ENCODE measurements around the gene C2CD5. TPM values are rescaled to one million over a fixed set of nuclear protein-coding genes. Genes with fewer than 3 reads are reported as not detected.
A peak's percentile ranks its signal among the peaks of the same experiment; 100 is the strongest.

The C2CD5 gene
- total and polyA plus RNA-seq, 7 experiments from 2014 or later: 13.2 to 58.9 (median 36.5) TPM

- ATAC-seq: no peak
- DNase-seq: no peak
- Histone ChIP-seq H3K4me3 (ENCODE audit: low read length) (no peak overlapping the region), H3K36me3 (ENCODE audit: control insufficient read depth in 2 of 3, insufficient read depth in 3 of 3, low read length in 3 of 3) (peaks cover 0 to 25% (median 4%) of the 10 kb centered on the region in 3 experiments), H3K9me3 (ENCODE audit: control insufficient read depth in 2 of 3, low read length in 3 of 3) (no peaks in the 10 kb centered on the region), H3K27me3 (ENCODE audit: control insufficient read depth in 2 of 2, insufficient read depth in 2 of 2, low read length in 2 of 2) (no peaks in the 10 kb centered on the region), H3K4me1 (ENCODE audit: control insufficient read depth in 2 of 2, insufficient read depth in 2 of 2, low read length in 2 of 2) (no peaks in the 10 kb centered on the region), H3K27ac (ENCODE audit: low read depth, low read length) (no peak overlapping the region)
- Mint-ChIP-seq H3K27ac (no peak overlapping the region), H3K36me3 (peaks cover 11 to 26% (median 18%) of the 10 kb centered on the region in 5 donors), H3K9me3 (no peaks in the 10 kb centered on the region), H3K4me3 (no peak overlapping the region), H3K27me3 (no peaks in the 10 kb centered on the region), H3K4me1 (peaks cover 0 to 5% (median 0%) of the 10 kb centered on the region in 7 donors)
- ChIA-PET CTCF (interaction anchor here (0.7 to 0.9 kb wide), 2 partner anchors 18 to 112 kb away, joined by 3 read pairs; no protein-coding TSS in a partner anchor), POLR2A (interaction anchor here (0.7 kb wide), 1 partner anchor 26 kb away, joined by 3 read pairs; the partner anchor contains the start of gene C2CD5)
- intact Hi-C loops (cut with micrococcal nuclease): no loop called here
Observed at GRCh38 chr12:22518060-22518719, 26.2 kb downstream of the C2CD5 start.

- no peaks in the 10 kb centered on the region for H3K27me3 ChIP-seq (ENCODE audit: control insufficient read depth in 2 of 2, insufficient read depth in 2 of 2, low read length in 2 of 2)
- H3K4me3 ChIP-seq (ENCODE audit: low read length): no peak overlapping the region
- POLR2A ChIA-PET: no interaction called here
- peaks cover 7 to 24% (median 19%) of the 10 kb centered on the region in 5 donors for H3K36me3 Mint-ChIP-seq
- H3K4me1 ChIP-seq (ENCODE audit: control insufficient read depth in 2 of 2, insufficient read depth in 2 of 2, low read length in 2 of 2): no peaks in the 10 kb centered on the region
- CTCF ChIA-PET: no interaction called here
- peaks cover 0 to 5% (median 0%) of the 10 kb centered on the region in 7 donors for H3K4me1 Mint-ChIP-seq
- no peaks in the 10 kb centered on the region for H3K9me3 Mint-ChIP-seq
- ATAC-seq (no peak), DNase-seq (no peak)
- H3K27ac ChIP-seq (ENCODE audit: low read depth, low read length): no peak overlapping the region
- H3K36me3 ChIP-seq (ENCODE audit: control insufficient read depth in 2 of 3, insufficient read depth in 3 of 3, low read length in 3 of 3): peaks cover 0 to 22% (median 4%) of the 10 kb centered on the region in 3 experiments
- H3K27me3 Mint-ChIP-seq: no peaks in the 10 kb centered on the region
- intact Hi-C loops (cut with micrococcal nuclease): loop anchor here in 1 of 2 donors (2.0 kb wide), 1 partner anchor 14 kb away; no protein-coding TSS in a partner anchor
- H3K9me3 ChIP-seq (ENCODE audit: control insufficient read depth in 2 of 3, low read length in 3 of 3): no peaks in the 10 kb centered on the region
- H3K4me3 Mint-ChIP-seq: no peak overlapping the region
- no peak overlapping the region for H3K27ac Mint-ChIP-seq
Observed at GRCh38 chr12:22514875-22515274, 29.5 kb downstream of the C2CD5 start.

GRCh38 chr12:22505826-22506225 lies 38.5 kb downstream of the C2CD5 start:
- Mint-ChIP-seq H3K36me3 (peaks cover 4 to 45% (median 21%) of the 10 kb centered on the region in 5 donors), H3K4me3 (no peak overlapping the region), H3K9me3 (no peaks in the 10 kb centered on the region), H3K27me3 (no peaks in the 10 kb centered on the region), H3K27ac (no peak overlapping the region), H3K4me1 (no peaks in the 10 kb centered on the region)
- Histone ChIP-seq H3K9me3 (ENCODE audit: control insufficient read depth in 2 of 3, low read length in 3 of 3) (no peaks in the 10 kb centered on the region), H3K4me3 (ENCODE audit: low read length) (no peak overlapping the region), H3K27me3 (ENCODE audit: control insufficient read depth in 2 of 2, insufficient read depth in 2 of 2, low read length in 2 of 2) (no peaks in the 10 kb centered on the region), H3K4me1 (ENCODE audit: control insufficient read depth in 2 of 2, insufficient read depth in 2 of 2, low read length in 2 of 2) (no peaks in the 10 kb centered on the region), H3K36me3 (ENCODE audit: control insufficient read depth in 2 of 3, insufficient read depth in 3 of 3, low read length in 3 of 3) (peaks cover 0 to 14% (median 7%) of the 10 kb centered on the region in 3 experiments), H3K27ac (ENCODE audit: low read depth, low read length) (no peak overlapping the region)
- DNase-seq (no peak), ATAC-seq (no peak)
- ChIA-PET CTCF (interaction anchor here (0.7 to 1.6 kb wide), 2 partner anchors 24 to 51 kb away, joined by 6 to 7 read pairs; no protein-coding TSS in a partner anchor), POLR2A (no interaction called here)
- intact Hi-C loops (cut with micrococcal nuclease): no loop called here

- ChIA-PET POLR2A (interaction anchor here (0.6 kb wide), 1 partner anchor 32 kb away, joined by 3 read pairs; no protein-coding TSS in a partner anchor), CTCF (no interaction called here)
- H3K27me3 ChIP-seq (ENCODE audit: control insufficient read depth in 2 of 2, insufficient read depth in 2 of 2, low read length in 2 of 2): no peaks in the 10 kb centered on the region
- Mint-ChIP-seq H3K27ac (peak overlapping the region in 2 of 9 donors; percentile 15 to 62), H3K4me3 (no peak overlapping the region), H3K36me3 (peaks cover 4 to 40% (median 13%) of the 10 kb centered on the region in 5 donors), H3K9me3 (no peaks in the 10 kb centered on the region), H3K27me3 (no peaks in the 10 kb centered on the region), H3K4me1 (peaks cover 0 to 6% (median 0%) of the 10 kb centered on the region in 7 donors)
- peaks cover 0 to 8% (median 0%) of the 10 kb centered on the region in 3 experiments for H3K36me3 ChIP-seq (ENCODE audit: control insufficient read depth in 2 of 3, insufficient read depth in 3 of 3, low read length in 3 of 3)
- no peak overlapping the region for H3K27ac ChIP-seq (ENCODE audit: low read depth, low read length)
- ATAC-seq: no peak
- no peaks in the 10 kb centered on the region for H3K4me1 ChIP-seq (ENCODE audit: control insufficient read depth in 2 of 2, insufficient read depth in 2 of 2, low read length in 2 of 2)
- intact Hi-C loops (cut with micrococcal nuclease): loop anchor here in 1 of 2 donors (2.0 kb wide), 1 partner anchor 15 kb away; no protein-coding TSS in a partner anchor
- DNase-seq: no peak
- H3K4me3 ChIP-seq (ENCODE audit: low read length): no peak overlapping the region
- no peaks in the 10 kb centered on the region for H3K9me3 ChIP-seq (ENCODE audit: control insufficient read depth in 2 of 3, low read length in 3 of 3)
Observed at GRCh38 chr12:22500100-22500499, 44.2 kb downstream of the C2CD5 start.

- Histone ChIP-seq H3K4me1 (ENCODE audit: control insufficient read depth in 2 of 2, insufficient read depth in 2 of 2, low read length in 2 of 2) (no peaks in the 10 kb centered on the region), H3K4me3 (ENCODE audit: low read length) (no peak overlapping the region), H3K27ac (ENCODE audit: low read depth, low read length) (no peak overlapping the region), H3K9me3 (ENCODE audit: control insufficient read depth in 2 of 3, low read length in 3 of 3) (no peaks in the 10 kb centered on the region), H3K36me3 (ENCODE audit: control insufficient read depth in 2 of 3, insufficient read depth in 3 of 3, low read length in 3 of 3) (peaks cover 0 to 4% (median 0%) of the 10 kb centered on the region in 3 experiments), H3K27me3 (ENCODE audit: control insufficient read depth in 2 of 2, insufficient read depth in 2 of 2, low read length in 2 of 2) (no peaks in the 10 kb centered on the region)
- Mint-ChIP-seq H3K27me3 (no peaks in the 10 kb centered on the region), H3K36me3 (peaks cover under 1 to 35% (median 9%) of the 10 kb centered on the region in 5 donors), H3K4me3 (no peak overlapping the region), H3K9me3 (no peaks in the 10 kb centered on the region), H3K27ac (peak overlapping the region in 2 of 9 donors; percentile 15 to 24), H3K4me1 (peaks cover 0 to 6% (median 0%) of the 10 kb centered on the region in 7 donors)
- no peak for ATAC-seq
- CTCF ChIA-PET: no interaction called here
- intact Hi-C loops (cut with micrococcal nuclease): no loop called here
- DNase-seq: no peak
- POLR2A ChIA-PET: no interaction called here
Observed at GRCh38 chr12:22499445-22499844, 44.9 kb downstream of the C2CD5 start.

DNA sequence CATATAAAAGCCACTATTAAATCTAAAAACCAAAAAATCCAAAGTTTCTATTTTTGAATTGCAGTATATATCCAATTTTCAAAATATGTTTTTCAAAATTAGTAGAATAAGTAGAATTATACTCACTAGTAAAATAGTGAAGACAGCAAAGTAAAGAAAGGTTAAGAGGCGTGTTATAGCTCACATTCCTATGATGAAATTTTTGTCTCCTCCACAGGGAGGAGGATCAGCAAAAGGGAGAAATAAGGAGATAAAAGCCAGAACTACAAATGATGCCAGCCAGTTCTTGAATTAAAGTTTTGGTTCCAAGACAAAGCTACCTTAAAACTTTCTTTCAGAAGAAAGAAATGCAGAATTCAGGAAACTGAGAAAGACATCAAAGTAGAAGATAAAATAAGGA lies 50.0 kb downstream of the C2CD5 start:
- Histone ChIP-seq H3K4me3 (ENCODE audit: low read length) (no peak overlapping the region), H3K36me3 (ENCODE audit: control insufficient read depth in 2 of 3, insufficient read depth in 3 of 3, low read length in 3 of 3) (peaks cover 0 to 28% (median 0%) of the 10 kb centered on the region in 3 experiments), H3K4me1 (ENCODE audit: control insufficient read depth in 2 of 2, insufficient read depth in 2 of 2, low read length in 2 of 2) (no peaks in the 10 kb centered on the region), H3K27me3 (ENCODE audit: control insufficient read depth in 2 of 2, insufficient read depth in 2 of 2, low read length in 2 of 2) (no peaks in the 10 kb centered on the region), H3K9me3 (ENCODE audit: control insufficient read depth in 2 of 3, low read length in 3 of 3) (no peaks in the 10 kb centered on the region), H3K27ac (ENCODE audit: low read depth, low read length) (no peak overlapping the region)
- DNase-seq (no peak), ATAC-seq (no peak)
- no peaks in the 10 kb centered on the region for H3K9me3 Mint-ChIP-seq
- intact Hi-C loops (cut with micrococcal nuclease): no loop called here
- ChIA-PET CTCF (no interaction called here), POLR2A (no interaction called here)
- no peak overlapping the region for H3K4me3 Mint-ChIP-seq
- H3K4me1 Mint-ChIP-seq: peaks cover 0 to 4% (median 0%) of the 10 kb centered on the region in 7 donors
- H3K36me3 Mint-ChIP-seq: peaks cover 0 to 42% (median 32%) of the 10 kb centered on the region in 5 donors
- H3K27ac Mint-ChIP-seq: no peak overlapping the region
- no peaks in the 10 kb centered on the region for H3K27me3 Mint-ChIP-seq

All from naive thymus-derived CD4-positive, alpha-beta T cell (primary cell).